Measurements from ENCODE around the gene SPATA3. TPM values are rescaled to one million over a fixed set of nuclear protein-coding genes. Genes with fewer than 3 reads are reported as not detected.
A peak's percentile ranks its signal among the peaks of the same experiment; 100 is the strongest.

The SPATA3 gene
- total RNA-seq, 2 experiments from 2014 or later: not detected

DNA sequence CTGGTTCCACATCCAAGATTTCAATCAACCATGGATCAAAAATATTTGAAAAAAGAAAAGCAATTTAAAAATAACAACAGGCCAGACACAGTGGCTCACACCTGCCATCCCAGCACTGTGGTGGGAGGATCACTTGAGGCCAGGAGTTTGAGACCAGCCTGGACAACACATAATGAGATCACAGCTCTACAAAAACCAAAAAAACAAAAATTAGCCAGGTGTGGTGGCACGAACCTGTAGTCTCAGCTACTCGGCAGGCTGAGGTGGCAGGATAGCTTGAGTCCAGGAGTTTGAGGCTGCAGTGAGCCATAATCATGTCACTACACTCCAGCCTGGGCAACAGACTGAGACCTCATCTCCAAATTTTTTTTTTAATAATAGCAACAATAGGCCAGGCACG is 13.4 kb upstream of the SPATA3 start:
- POLR2A ChIA-PET: no interaction called here
- no peaks in the 10 kb centered on the region for H3K9me3 ChIP-seq (ENCODE audit: control insufficient read depth in 1 of 2, insufficient read depth in 1 of 2, low read length in 2 of 2)
- CTCF ChIA-PET: interaction anchor here (2.1 kb wide), 1 partner anchor 158 kb away, joined by 8 read pairs; no protein-coding TSS in a partner anchor
- H3K27ac ChIP-seq (ENCODE audit: low read depth in 1 of 2, low read length in 2 of 2): no peak overlapping the region
- Mint-ChIP-seq H3K27ac (no peak overlapping the region), H3K9me3 (no peaks in the 10 kb centered on the region), H3K36me3 (ENCODE audit: low read depth) (no peaks in the 10 kb centered on the region), H3K4me1 (ENCODE audit: low read depth) (peaks cover 44% of the 10 kb centered on the region), H3K4me3 (no peak overlapping the region), H3K27me3 (no peaks in the 10 kb centered on the region)
- no peak overlapping the region for H3K4me3 ChIP-seq (ENCODE audit: low read length)
- intact Hi-C loops (cut with DNase I, micrococcal nuclease): no loop called here
- TF ChIP-seq, protein P1, sequence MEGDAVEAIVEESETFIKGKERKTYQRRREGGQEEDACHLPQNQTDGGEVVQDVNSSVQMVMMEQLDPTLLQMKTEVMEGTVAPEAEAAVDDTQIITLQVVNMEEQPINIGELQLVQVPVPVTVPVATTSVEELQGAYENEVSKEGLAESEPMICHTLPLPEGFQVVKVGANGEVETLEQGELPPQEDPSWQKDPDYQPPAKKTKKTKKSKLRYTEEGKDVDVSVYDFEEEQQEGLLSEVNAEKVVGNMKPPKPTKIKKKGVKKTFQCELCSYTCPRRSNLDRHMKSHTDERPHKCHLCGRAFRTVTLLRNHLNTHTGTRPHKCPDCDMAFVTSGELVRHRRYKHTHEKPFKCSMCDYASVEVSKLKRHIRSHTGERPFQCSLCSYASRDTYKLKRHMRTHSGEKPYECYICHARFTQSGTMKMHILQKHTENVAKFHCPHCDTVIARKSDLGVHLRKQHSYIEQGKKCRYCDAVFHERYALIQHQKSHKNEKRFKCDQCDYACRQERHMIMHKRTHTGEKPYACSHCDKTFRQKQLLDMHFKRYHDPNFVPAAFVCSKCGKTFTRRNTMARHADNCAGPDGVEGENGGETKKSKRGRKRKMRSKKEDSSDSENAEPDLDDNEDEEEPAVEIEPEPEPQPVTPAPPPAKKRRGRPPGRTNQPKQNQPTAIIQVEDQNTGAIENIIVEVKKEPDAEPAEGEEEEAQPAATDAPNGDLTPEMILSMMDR (IDR thresholded peaks at IDR 0.05): no peak
- peaks cover 0 to 2% of the 10 kb centered on the region in 2 experiments for H3K27me3 ChIP-seq (ENCODE audit: control insufficient read depth in 1 of 2, insufficient read depth in 2 of 2, low read length in 2 of 2)
- H3K36me3 ChIP-seq (ENCODE audit: insufficient read depth, low read length): no peaks in the 10 kb centered on the region
- H3K4me1 ChIP-seq (ENCODE audit: insufficient read depth, low read length): peaks cover 48% of the 10 kb centered on the region
- no peak for DNase-seq
- no peak for ATAC-seq (ENCODE audit: poor library complexity)

DNA sequence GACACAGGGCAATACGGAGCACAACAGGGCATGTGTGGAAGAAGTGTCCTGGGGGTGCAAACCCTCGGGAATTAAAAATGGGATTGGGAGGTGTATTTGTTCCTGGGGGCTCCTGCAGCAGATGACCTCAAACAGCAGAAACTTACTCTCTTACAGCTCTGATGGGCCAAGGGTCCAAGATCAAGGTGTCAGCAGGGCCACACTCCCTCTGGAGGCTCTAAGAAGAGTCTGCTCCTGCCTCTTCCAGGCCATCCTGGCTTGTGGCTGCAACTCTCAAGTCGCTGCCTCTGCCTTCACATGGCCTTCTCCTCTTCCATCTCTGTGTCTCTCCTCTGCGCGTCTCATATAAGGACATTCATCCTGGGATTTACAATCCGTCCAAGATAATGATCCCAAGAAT is 12.4 kb upstream of the SPATA3 start:
- H3K27ac ChIP-seq (ENCODE audit: low read depth in 1 of 2, low read length in 2 of 2): no peak overlapping the region
- intact Hi-C loops (cut with DNase I, micrococcal nuclease): no loop called here

GRCh38 chr2:230984393-230985220 is 11.3 kb upstream of the SPATA3 start:
- ChIA-PET CTCF (interaction anchor here (0.8 to 2.0 kb wide), 3 partner anchors 60 to 160 kb away, joined by 3 to 6 read pairs (median 3); no protein-coding TSS in a partner anchor), POLR2A (interaction anchor here (0.9 to 1.1 kb wide), 4 partner anchors 10 to 137 kb away, joined by 3 to 5 read pairs (median 4); partner anchors contain the start of genes GPR55 and ITM2C)
- H3K4me3 ChIP-seq (ENCODE audit: low read length): no peak overlapping the region
- peak overlapping the region; percentile 34 for H3K4me3 Mint-ChIP-seq
- TF ChIP-seq, protein P1 (IDR thresholded peaks at IDR 0.05): no peak
- H3K36me3 ChIP-seq (ENCODE audit: insufficient read depth, low read length): no peaks in the 10 kb centered on the region
- intact Hi-C loops (cut with DNase I, micrococcal nuclease): no loop called here
- no peak overlapping the region for H3K27ac Mint-ChIP-seq
- no peaks in the 10 kb centered on the region for H3K36me3 Mint-ChIP-seq (ENCODE audit: low read depth)
- H3K27me3 Mint-ChIP-seq: peaks cover 7% of the 10 kb centered on the region
- peaks cover 45% of the 10 kb centered on the region for H3K4me1 Mint-ChIP-seq (ENCODE audit: low read depth)
- no peak overlapping the region for H3K27ac ChIP-seq (ENCODE audit: low read depth in 1 of 2, low read length in 2 of 2)
- H3K9me3 ChIP-seq (ENCODE audit: control insufficient read depth in 1 of 2, insufficient read depth in 1 of 2, low read length in 2 of 2): no peaks in the 10 kb centered on the region
- no peaks in the 10 kb centered on the region for H3K9me3 Mint-ChIP-seq
- H3K4me1 ChIP-seq (ENCODE audit: insufficient read depth, low read length): peaks cover 49% of the 10 kb centered on the region
- DNase-seq: no peak
- ATAC-seq (ENCODE audit: poor library complexity): no peak
- H3K27me3 ChIP-seq (ENCODE audit: control insufficient read depth in 1 of 2, insufficient read depth in 2 of 2, low read length in 2 of 2): peaks cover 0 to 2% of the 10 kb centered on the region in 2 experiments

More for the DNA sequence above, 12.4 kb upstream of the SPATA3 start:
- H3K4me3 ChIP-seq (ENCODE audit: low read length): no peak overlapping the region
- ATAC-seq (ENCODE audit: poor library complexity) (no peak), DNase-seq (no peak)
- H3K9me3 ChIP-seq (ENCODE audit: control insufficient read depth in 1 of 2, insufficient read depth in 1 of 2, low read length in 2 of 2): no peaks in the 10 kb centered on the region
- H3K27ac Mint-ChIP-seq: no peak overlapping the region
- no peaks in the 10 kb centered on the region for H3K9me3 Mint-ChIP-seq
- CTCF ChIA-PET: interaction anchor here (2.1 kb wide), 1 partner anchor 159 kb away, joined by 8 read pairs; no protein-coding TSS in a partner anchor
- POLR2A ChIA-PET: no interaction called here
- no peaks in the 10 kb centered on the region for H3K36me3 Mint-ChIP-seq (ENCODE audit: low read depth)
- H3K4me1 Mint-ChIP-seq (ENCODE audit: low read depth): peaks cover 45% of the 10 kb centered on the region
- TF ChIP-seq, protein P1 (IDR thresholded peaks at IDR 0.05): no peak
- peaks cover 49% of the 10 kb centered on the region for H3K4me1 ChIP-seq (ENCODE audit: insufficient read depth, low read length)
- peaks cover 7% of the 10 kb centered on the region for H3K27me3 Mint-ChIP-seq
- H3K27me3 ChIP-seq (ENCODE audit: control insufficient read depth in 1 of 2, insufficient read depth in 2 of 2, low read length in 2 of 2): peaks cover 0 to 2% of the 10 kb centered on the region in 2 experiments
- no peaks in the 10 kb centered on the region for H3K36me3 ChIP-seq (ENCODE audit: insufficient read depth, low read length)
- H3K4me3 Mint-ChIP-seq: no peak overlapping the region
